T-cell (primary cell): ENCODE data around the gene ZNF579. TPM values are rescaled to one million over a fixed set of nuclear protein-coding genes. Genes with fewer than 3 reads are reported as not detected.

ENCODE experiments used
- ATAC-seq, 4 experiments: fragments of 200-7000 bp in 3 of 4; fragments of 150-1000 bp in 1 of 4; cut with Tn5 transposase; replicated peaks in 1 of 4; 1 replicate in 3 of 4; 2 replicates in 1 of 4; pipeline ENCODE4 v1.10.0; 2021; ENCODE audit warnings: moderate library complexity in 3 of 4, mild to moderate bottlenecking in 2 of 4, moderate number of reproducible peaks in 1 of 4
- CTCF ChIA-PET, 2 donors: fragments of 300-600 bp; sonication (Branson Sonifier 250); formaldehyde crosslinking; loops; one replicate each; lab custom pipeline; 2022; ENCODE audit warnings: antibody characterized with exemption in 2 of 2; lab: Charles Lee
- POLR2A ChIA-PET, 2 donors: fragments of 300-600 bp; sonication (Branson Sonifier 250); formaldehyde crosslinking; loops; one replicate each; lab custom pipeline; 2022; ENCODE audit warnings: antibody characterized with exemption in 2 of 2; lab: Charles Lee
- DNase-seq, 35 experiments: peaks; one replicate each; pipeline versions ENCODE4 v3.0.0 to v3.0.0-alpha.2; 2013 to 2023
- H3K27ac ChIP-seq: one replicate; pipeline ENCODE4 v1.5.1; 2013; ENCODE audit warnings: low read length
- H3K27me3 ChIP-seq, 2 experiments: replicated peaks in 1 of 2; 1 replicate in 1 of 2; 2 replicates in 1 of 2; pipeline versions ENCODE4 v1.6.1 to v1.7.0; 2013; ENCODE audit warnings: low read length in 1 of 2, mixed read lengths in 1 of 2; ENCODE audit not compliant: control insufficient read depth in 2 of 2, insufficient read depth in 2 of 2; ENCODE audit errors: extremely low read depth in 1 of 2
- H3K36me3 ChIP-seq, 2 donors: 1 replicate in 1 of 2; 2 replicates in 1 of 2; pipeline versions ENCODE4 v1.6.1 to v1.7.0; 2013; ENCODE audit warnings: low read length in 1 of 2; ENCODE audit not compliant: control insufficient read depth in 2 of 2, insufficient read depth in 1 of 2; ENCODE audit errors: extremely low read depth in 1 of 2
- H3K4me1 ChIP-seq, 2 experiments: 1 replicate in 1 of 2; 2 replicates in 1 of 2; pipeline versions ENCODE4 v1.6.1 to v1.7.0; 2013; ENCODE audit warnings: low read length in 2 of 2, mixed read lengths in 1 of 2; ENCODE audit not compliant: insufficient read depth in 2 of 2, control insufficient read depth in 1 of 2; ENCODE audit errors: extremely low read depth in 1 of 2
- H3K4me3 ChIP-seq, 2 donors: 1 replicate in 1 of 2; 2 replicates in 1 of 2; pipeline versions ENCODE4 v1.5.1 to v1.7.0; 2013; ENCODE audit warnings: mild to moderate bottlenecking in 2 of 2, low read length in 1 of 2, moderate library complexity in 1 of 2; ENCODE audit not compliant: control insufficient read depth in 1 of 2; ENCODE audit errors: extremely low read depth in 1 of 2
- H3K9me3 ChIP-seq: 2 replicates; pipeline ENCODE4 v1.7.0; 2013
- H3K27ac Mint-ChIP-seq, 2 donors: one replicate each; pipeline ENCODE4 v1.8.0; 2020 to 2021; ENCODE audit warnings: mild to moderate bottlenecking in 2 of 2, mixed read lengths in 2 of 2
- H3K27me3 Mint-ChIP-seq, 2 donors: one replicate each; pipeline ENCODE4 v1.8.0; 2021 to 2022; ENCODE audit warnings: mixed read lengths in 2 of 2
- H3K36me3 Mint-ChIP-seq: one replicate; pipeline ENCODE4 v1.8.0; 2021; ENCODE audit warnings: mixed read lengths
- H3K4me1 Mint-ChIP-seq, 3 donors: one replicate each; pipeline ENCODE4 v1.8.0; 2020 to 2022; ENCODE audit warnings: mixed read lengths in 3 of 3, mild to moderate bottlenecking in 1 of 3
- H3K4me3 Mint-ChIP-seq, 3 donors: one replicate each; pipeline ENCODE4 v1.8.0; 2020 to 2022; ENCODE audit warnings: mild to moderate bottlenecking in 3 of 3, mixed read lengths in 3 of 3, moderate library complexity in 3 of 3
- H3K9me3 Mint-ChIP-seq, 3 donors: one replicate each; pipeline ENCODE4 v1.8.0; 2020 to 2022; ENCODE audit warnings: mixed read lengths in 3 of 3
- WGBS: methylation state at CpG from one replicate; pipeline ENCODE4 v1.1.5; 2013; ENCODE audit warnings: missing lambda C conversion rate; ENCODE audit not compliant: insufficient coverage; 5-methylcytosine and 5-hydroxymethylcytosine counted together
- total RNA-seq, 35 experiments: library from RNA in 6 of 35; stranded (reverse) in 6 of 35; fragments of 120-200 nt in 1 of 35; gene quantifications; one replicate each; pipeline versions ENCODE4 v1.2.1 to v1.2.4 and lab custom pipeline; 2013 to 2026

Gene ZNF579
- total RNA-seq, 5 donors from 2014 or later (not counting 1 experiment from before 2014, with no cell fraction given) = 5.4 to 13.3 (median 10.0) TPM

GRCh38 chr19:55554302-55554701 is 26.3 kb downstream of the ZNF579 start:
- ATAC-seq (no peak), DNase-seq (no peak)
- ChIA-PET POLR2A (no interaction called here), CTCF (no interaction called here)
- Mint-ChIP-seq H3K36me3 (no peaks in the 10 kb centered on the region), H3K9me3 (no peaks in the 10 kb centered on the region), H3K4me3 (no peak overlapping the region), H3K4me1 (no peaks in the 10 kb centered on the region), H3K27me3 (peaks cover 3 to 14% of the 10 kb centered on the region in 2 donors), H3K27ac (no peak overlapping the region)
- peaks cover 0 to 18% of the 10 kb centered on the region in 2 experiments for H3K27me3 ChIP-seq
- H3K27ac ChIP-seq = no peak overlapping the region
- no peak overlapping the region for H3K4me3 ChIP-seq
- no peaks in the 10 kb centered on the region for H3K36me3 ChIP-seq
- H3K4me1 ChIP-seq = no peaks in the 10 kb centered on the region
- no peaks in the 10 kb centered on the region for H3K9me3 ChIP-seq
- WGBS = 95% methylated on average over 2 of the region's 9 CpGs

GRCh38 chr19:55553217-55554182 is 27.1 kb downstream of the ZNF579 start:
- H3K4me3 ChIP-seq = no peak overlapping the region
- CTCF ChIA-PET = no interaction called here
- 70% methylated on average over 6 of the region's 13 CpGs for WGBS
- no peaks in the 10 kb centered on the region for H3K4me1 ChIP-seq
- Mint-ChIP-seq H3K36me3 (no peaks in the 10 kb centered on the region), H3K4me3 (no peak overlapping the region), H3K4me1 (no peaks in the 10 kb centered on the region), H3K27ac (no peak overlapping the region), H3K27me3 (peaks cover 3 to 15% of the 10 kb centered on the region in 2 donors), H3K9me3 (no peaks in the 10 kb centered on the region)
- POLR2A ChIA-PET = no interaction called here
- H3K27ac ChIP-seq = no peak overlapping the region
- H3K27me3 ChIP-seq = peaks cover 0 to 20% of the 10 kb centered on the region in 2 experiments
- no peak for DNase-seq
- ATAC-seq = no peak
- H3K36me3 ChIP-seq = no peaks in the 10 kb centered on the region
- no peaks in the 10 kb centered on the region for H3K9me3 ChIP-seq

- Mint-ChIP-seq H3K36me3 (no peaks in the 10 kb centered on the region), H3K4me3 (no peak overlapping the region), H3K9me3 (no peaks in the 10 kb centered on the region), H3K27ac (no peak overlapping the region), H3K4me1 (no peaks in the 10 kb centered on the region), H3K27me3 (peaks cover 8 to 24% of the 10 kb centered on the region in 2 donors)
- DNase-seq = no peak
- no peaks in the 10 kb centered on the region for H3K9me3 ChIP-seq
- ATAC-seq = no peak
- no peaks in the 10 kb centered on the region for H3K4me1 ChIP-seq
- ChIA-PET POLR2A (no interaction called here), CTCF (no interaction called here)
- H3K27me3 ChIP-seq = peaks cover 0 to 20% of the 10 kb centered on the region in 2 experiments
- no peaks in the 10 kb centered on the region for H3K36me3 ChIP-seq
- no peak overlapping the region for H3K27ac ChIP-seq
- no peak overlapping the region for H3K4me3 ChIP-seq
- WGBS = 74% methylated on average over 7 of the region's 13 CpGs
Measured at GRCh38 chr19:55552620-55553019, 28.0 kb downstream of the ZNF579 start.

- CTCF ChIA-PET = interaction anchor here in 1 of 2 donors (0.7 kb wide), 1 partner anchor 71 kb away, joined by 8 read pairs; no protein-coding TSS in a partner anchor
- no peak overlapping the region for H3K27ac ChIP-seq
- Mint-ChIP-seq H3K27me3 (peaks cover 12 to 27% of the 10 kb centered on the region in 2 donors), H3K4me3 (no peak overlapping the region), H3K9me3 (no peaks in the 10 kb centered on the region), H3K4me1 (no peaks in the 10 kb centered on the region), H3K36me3 (no peaks in the 10 kb centered on the region), H3K27ac (no peak overlapping the region)
- 100% methylated on average over 1 of the region's 5 CpGs for WGBS
- peaks cover 0 to 24% of the 10 kb centered on the region in 2 experiments for H3K27me3 ChIP-seq
- no peaks in the 10 kb centered on the region for H3K36me3 ChIP-seq
- ATAC-seq (no peak), DNase-seq (no peak)
- no peaks in the 10 kb centered on the region for H3K9me3 ChIP-seq
- POLR2A ChIA-PET = interaction anchor here in 1 of 2 donors (0.7 kb wide), 1 partner anchor 915 kb away, joined by 5 read pairs; no protein-coding TSS in a partner anchor
- no peak overlapping the region for H3K4me3 ChIP-seq
- H3K4me1 ChIP-seq = no peaks in the 10 kb centered on the region
Measured at GRCh38 chr19:55552206-55552605, 28.4 kb downstream of the ZNF579 start.

GRCh38 chr19:55550321-55550650 is 30.4 kb downstream of the ZNF579 start:
- DNase-seq = no peak
- WGBS = no CpG with 5 or more reads among the region's 7 CpGs
- no peak for ATAC-seq
- Mint-ChIP-seq H3K4me3 (no peak overlapping the region), H3K27ac (no peak overlapping the region), H3K27me3 (peaks cover 21 to 41% of the 10 kb centered on the region in 2 donors), H3K4me1 (no peaks in the 10 kb centered on the region), H3K36me3 (no peaks in the 10 kb centered on the region), H3K9me3 (no peaks in the 10 kb centered on the region)
- H3K36me3 ChIP-seq = no peaks in the 10 kb centered on the region
- CTCF ChIA-PET = no interaction called here
- H3K27me3 ChIP-seq = peaks cover 0 to 43% of the 10 kb centered on the region in 2 experiments
- no peak overlapping the region for H3K4me3 ChIP-seq
- POLR2A ChIA-PET = no interaction called here
- no peaks in the 10 kb centered on the region for H3K4me1 ChIP-seq
- no peak overlapping the region for H3K27ac ChIP-seq
- no peaks in the 10 kb centered on the region for H3K9me3 ChIP-seq

- CTCF ChIA-PET = no interaction called here
- Mint-ChIP-seq H3K4me1 (no peaks in the 10 kb centered on the region), H3K27ac (no peak overlapping the region), H3K27me3 (peaks cover 21 to 43% of the 10 kb centered on the region in 2 donors), H3K9me3 (no peaks in the 10 kb centered on the region), H3K36me3 (no peaks in the 10 kb centered on the region), H3K4me3 (no peak overlapping the region)
- POLR2A ChIA-PET = no interaction called here
- H3K27ac ChIP-seq = no peak overlapping the region
- DNase-seq = no peak
- peaks cover 0 to 45% of the 10 kb centered on the region in 2 experiments for H3K27me3 ChIP-seq
- no peak for ATAC-seq
- H3K4me3 ChIP-seq = no peak overlapping the region
- WGBS = 79% methylated on average over 21 of the region's 36 CpGs
- no peaks in the 10 kb centered on the region for H3K4me1 ChIP-seq
- no peaks in the 10 kb centered on the region for H3K9me3 ChIP-seq
- no peaks in the 10 kb centered on the region for H3K36me3 ChIP-seq
Measured at GRCh38 chr19:55549500-55550320, 30.9 kb downstream of the ZNF579 start.
